ENCODE results near the gene BACH2.

GRCh38 chr6:90048206-90048967 lies 248.3 kb downstream of the BACH2 start:
- no peak for TF ChIP-seq EZH2 (IDR thresholded peaks at IDR 0.05; ENCODE audit: insufficient read depth, poor library complexity, severe bottlenecking)
- TF ChIP-seq EZH2phosphoT487 (IDR thresholded peaks at IDR 0.05; ENCODE audit: insufficient read depth, low read depth) = no peak

Measured in GM23248 (cell line).